Neural progenitor cell (in vitro differentiated cells): ENCODE results near the gene ACVR1C. TPM values are rescaled to one million over a fixed set of nuclear protein-coding genes. Genes with fewer than 3 reads are reported as not detected.

Experiments
- DNase-seq: peaks from one replicate; pipeline ENCODE4 v3.0.0-alpha.2; 2016; ENCODE audit warnings: low spot score
- H2AFZ ChIP-seq: fragments of 200-600 bp; sonication (generic); replicated peaks from 2 replicates; pipeline ENCODE4 v1.6.1; 2016; ENCODE audit warnings: antibody characterized with exemption
- H3F3A ChIP-seq: fragments of 200-600 bp; sonication (generic); 2 replicates; pipeline ENCODE4 v1.6.1; 2016; ENCODE audit warnings: antibody characterized with exemption, low read depth
- H3K27ac ChIP-seq: fragments of 200-600 bp; sonication (generic); 2 replicates; pipeline ENCODE4 v1.5.1; 2016; ENCODE audit warnings: mild to moderate bottlenecking
- H3K27me3 ChIP-seq: fragments of 200-600 bp; sonication (generic); 2 replicates; pipeline ENCODE4 v1.6.1; 2016; ENCODE audit warnings: mild to moderate bottlenecking, moderate library complexity
- H3K36me3 ChIP-seq: fragments of 200-600 bp; sonication (generic); 2 replicates; pipeline ENCODE4 v1.5.1; 2016
- H3K4me1 ChIP-seq: fragments of 200-600 bp; sonication (generic); 2 replicates; pipeline ENCODE4 v1.6.1; 2016; ENCODE audit warnings: mixed run types
- H3K4me2 ChIP-seq: fragments of 200-600 bp; sonication (generic); 2 replicates; pipeline ENCODE4 v1.6.1; 2016
- H3K4me3 ChIP-seq: fragments of 200-600 bp; sonication (generic); 2 replicates; pipeline ENCODE4 v1.5.1; 2016
- H3K79me2 ChIP-seq: fragments of 200-600 bp; sonication (generic); 2 replicates; pipeline ENCODE4 v1.6.1; 2016; ENCODE audit warnings: low read depth
- H3K9ac ChIP-seq: fragments of 200-600 bp; sonication (generic); 2 replicates; pipeline ENCODE4 v1.6.1; 2016
- H3K9me3 ChIP-seq: fragments of 200-600 bp; sonication (generic); 2 replicates; pipeline ENCODE4 v1.5.1; 2016; ENCODE audit warnings: low read depth
- H4K20me1 ChIP-seq: fragments of 200-600 bp; sonication (generic); 2 replicates; pipeline ENCODE4 v1.6.1; 2016; ENCODE audit warnings: low read depth
- H3K27ac Mint-ChIP-seq: 3 replicates; pipeline ENCODE4 v1.8.0; 2021; ENCODE audit warnings: mixed read lengths
- H3K27me3 Mint-ChIP-seq: 2 replicates; pipeline ENCODE4 v1.8.0; 2022; ENCODE audit warnings: low read depth, mild to moderate bottlenecking, inconsistent platforms, moderate library complexity, mixed read lengths; ENCODE audit not compliant: insufficient read depth
- H3K36me3 Mint-ChIP-seq: 3 replicates; pipeline ENCODE4 v1.8.0; 2021; ENCODE audit warnings: mixed read lengths
- H3K4me1 Mint-ChIP-seq: 3 replicates; pipeline ENCODE4 v1.8.0; 2021; ENCODE audit warnings: mixed read lengths
- H3K4me3 Mint-ChIP-seq: 3 replicates; pipeline ENCODE4 v1.8.0; 2021; ENCODE audit warnings: mild to moderate bottlenecking, moderate library complexity, mixed read lengths
- H3K9me3 Mint-ChIP-seq: 3 replicates; pipeline ENCODE4 v1.8.0; 2020; ENCODE audit warnings: mixed read lengths
- CTCF ChIP-seq: fragments of 200-600 bp; sonication (generic); IDR thresholded peaks from 2 replicates; pipeline ENCODE4 v1.5.1; 2017; ENCODE audit warnings: antibody characterized with exemption, mild to moderate bottlenecking
- EZH2 ChIP-seq: fragments of 200-600 bp; sonication (generic); IDR thresholded peaks from 2 replicates; pipeline ENCODE4 v1.6.1; 2017; ENCODE audit warnings: antibody characterized with exemption, mild to moderate bottlenecking, moderate library complexity
- EZH2phosphoT487 ChIP-seq: fragments of 200-600 bp; sonication (generic); IDR thresholded peaks from 2 replicates; pipeline ENCODE4 v1.6.1; 2017; ENCODE audit warnings: antibody characterized with exemption
- total RNA-seq: library from RNA; depleted of rRNA; stranded (reverse); fragments of >200 nt; gene quantifications from 2 replicates; pipeline ENCODE4 v1.2.3, GENCODE V29; 2015; ENCODE audit warnings: low replicate concordance

The ACVR1C gene
- total RNA-seq, 1 donor from 2014 or later, result 3.0 TPM

- Mint-ChIP-seq H3K4me1 (no peaks in the 10 kb centered on the region), H3K36me3 (no peaks in the 10 kb centered on the region), H3K27ac (no peak overlapping the region), H3K27me3 (peaks cover 3% of the 10 kb centered on the region), H3K9me3 (no peaks in the 10 kb centered on the region), H3K4me3 (no peak overlapping the region)
- Histone ChIP-seq H3K27me3 (peaks cover 23% of the 10 kb centered on the region), H3K27ac (no peak overlapping the region), H3K4me3 (no peak overlapping the region), H3K4me2 (no peak overlapping the region), H3K4me1 (no peaks in the 10 kb centered on the region), H4K20me1 (no peaks in the 10 kb centered on the region), H3K9ac (no peak overlapping the region), H2AFZ (no peak overlapping the region), H3K36me3 (no peaks in the 10 kb centered on the region), H3K79me2 (no peaks in the 10 kb centered on the region), H3K9me3 (no peaks in the 10 kb centered on the region), H3F3A (no peaks in the 10 kb centered on the region)
- TF ChIP-seq CTCF (peak; percentile 20), EZH2phosphoT487 (no peak), EZH2 (no peak)
- no peak for DNase-seq
Measured at GRCh38 chr2:157592948-157593347, 35.7 kb downstream of the ACVR1C start.

DNA sequence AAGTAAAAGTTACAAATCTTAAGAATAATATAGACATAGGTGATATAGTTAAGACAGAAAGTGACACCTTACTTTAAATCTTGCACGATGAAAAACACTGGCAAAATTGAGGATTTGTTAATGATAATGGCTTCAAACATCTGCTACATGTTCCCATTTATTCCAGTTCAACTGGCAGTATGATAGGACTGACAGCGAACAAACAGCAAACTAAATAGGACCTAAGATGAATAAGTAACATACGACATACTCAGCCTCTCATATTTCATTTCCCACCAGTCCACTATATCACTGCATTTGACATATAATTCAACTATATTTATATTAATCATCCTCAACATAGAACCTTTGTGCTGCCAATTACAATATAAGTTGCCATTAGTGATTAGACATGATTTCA lies 36.3 kb downstream of the ACVR1C start:
- H3K79me2 ChIP-seq, result no peaks in the 10 kb centered on the region
- no peaks in the 10 kb centered on the region for H3K36me3 ChIP-seq
- no peaks in the 10 kb centered on the region for H3F3A ChIP-seq
- Mint-ChIP-seq H3K27ac (no peak overlapping the region), H3K27me3 (no peaks in the 10 kb centered on the region), H3K9me3 (no peaks in the 10 kb centered on the region), H3K4me1 (peaks cover 2% of the 10 kb centered on the region), H3K4me3 (no peak overlapping the region), H3K36me3 (no peaks in the 10 kb centered on the region)
- H2AFZ ChIP-seq, result no peak overlapping the region
- DNase-seq, result no peak
- no peaks in the 10 kb centered on the region for H3K4me1 ChIP-seq
- H3K9ac ChIP-seq, result no peak overlapping the region
- H3K4me2 ChIP-seq, result no peak overlapping the region
- peaks cover 17% of the 10 kb centered on the region for H3K27me3 ChIP-seq
- TF ChIP-seq EZH2 (no peak), CTCF (no peak), EZH2phosphoT487 (no peak)
- no peaks in the 10 kb centered on the region for H4K20me1 ChIP-seq
- no peaks in the 10 kb centered on the region for H3K9me3 ChIP-seq
- H3K4me3 ChIP-seq, result no peak overlapping the region
- H3K27ac ChIP-seq, result no peak overlapping the region

DNA sequence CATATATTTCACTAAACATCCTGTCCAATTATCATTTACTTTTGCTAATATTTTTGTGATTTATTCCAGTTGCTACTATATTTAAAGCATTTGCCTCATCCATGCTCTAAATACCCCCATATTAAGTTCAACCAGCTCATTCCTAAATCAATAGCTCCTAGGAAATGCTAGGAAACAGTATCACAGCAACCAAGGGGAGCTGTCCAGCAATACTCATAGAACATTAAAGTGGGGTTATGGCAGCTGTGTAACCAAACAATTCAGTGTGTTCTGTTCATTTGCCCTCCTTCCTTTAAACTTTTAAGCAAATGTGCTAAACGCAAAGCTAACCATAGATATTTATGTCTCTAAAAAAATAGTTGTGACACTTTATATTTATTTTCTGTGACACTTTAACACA lies 41.1 kb downstream of the ACVR1C start:
- Histone ChIP-seq H3K27ac (no peak overlapping the region), H3K4me1 (no peaks in the 10 kb centered on the region), H3K4me2 (no peak overlapping the region), H3F3A (no peaks in the 10 kb centered on the region), H3K4me3 (no peak overlapping the region), H3K9me3 (no peaks in the 10 kb centered on the region), H3K36me3 (no peaks in the 10 kb centered on the region), H3K9ac (no peak overlapping the region), H3K79me2 (no peaks in the 10 kb centered on the region), H2AFZ (no peak overlapping the region), H3K27me3 (no peaks in the 10 kb centered on the region), H4K20me1 (no peaks in the 10 kb centered on the region)
- peak; percentile 8 for DNase-seq
- Mint-ChIP-seq H3K9me3 (no peaks in the 10 kb centered on the region), H3K4me1 (peaks cover 5% of the 10 kb centered on the region), H3K27me3 (no peaks in the 10 kb centered on the region), H3K36me3 (no peaks in the 10 kb centered on the region), H3K27ac (no peak overlapping the region), H3K4me3 (no peak overlapping the region)
- TF ChIP-seq EZH2phosphoT487 (no peak), CTCF (no peak), EZH2 (no peak)
